Esophagus squamous epithelium (tissue), 4 donors: ENCODE data around the gene ADGRV1.

Experiments
- CTCF ChIP-seq, 6 experiments: fragments of 450-650 bp in 4 of 6; fragments of 200-600 bp in 2 of 6; sonication (generic) in 2 of 6; IDR thresholded peaks; one replicate each; pipeline ENCODE4 v1.5.1; 2016 to 2019; ENCODE audit warnings: antibody characterized with exemption in 6 of 6, mild to moderate bottlenecking in 4 of 6, moderate library complexity in 4 of 6
- POLR2A ChIP-seq, 4 donors: fragments of 450-650 bp; IDR thresholded peaks; one replicate each; pipeline ENCODE4 v1.6.1; 2017; ENCODE audit warnings: antibody characterized with exemption in 4 of 4, mild to moderate bottlenecking in 4 of 4, moderate library complexity in 3 of 4

- TF ChIP-seq CTCF (IDR thresholded peaks at IDR 0.05) (no peak), POLR2A (IDR thresholded peaks at IDR 0.05) (no peak)
These were observed 200.5 kb downstream of the ADGRV1 start for GRCh38 chr5:90759119-90759518.
